GM19455 (cell line): ENCODE measurements around the gene FOXA3.

ENCODE experiments used
- ATAC-seq: cut with Tn5 transposase; IDR thresholded peaks from one replicate; pipeline ENCODE4 v1.9.1; 2021; ENCODE audit not compliant: unreplicated experiment

Gene FOXA3

GRCh38 chr19:45863840-45864628 lies at the start of gene FOXA3:
TSS of gene FOXA3 (plus strand) at chr19:45864326. CDS start at chr19:45864457, 131 bp downstream.
- no peak for ATAC-seq

DNA sequence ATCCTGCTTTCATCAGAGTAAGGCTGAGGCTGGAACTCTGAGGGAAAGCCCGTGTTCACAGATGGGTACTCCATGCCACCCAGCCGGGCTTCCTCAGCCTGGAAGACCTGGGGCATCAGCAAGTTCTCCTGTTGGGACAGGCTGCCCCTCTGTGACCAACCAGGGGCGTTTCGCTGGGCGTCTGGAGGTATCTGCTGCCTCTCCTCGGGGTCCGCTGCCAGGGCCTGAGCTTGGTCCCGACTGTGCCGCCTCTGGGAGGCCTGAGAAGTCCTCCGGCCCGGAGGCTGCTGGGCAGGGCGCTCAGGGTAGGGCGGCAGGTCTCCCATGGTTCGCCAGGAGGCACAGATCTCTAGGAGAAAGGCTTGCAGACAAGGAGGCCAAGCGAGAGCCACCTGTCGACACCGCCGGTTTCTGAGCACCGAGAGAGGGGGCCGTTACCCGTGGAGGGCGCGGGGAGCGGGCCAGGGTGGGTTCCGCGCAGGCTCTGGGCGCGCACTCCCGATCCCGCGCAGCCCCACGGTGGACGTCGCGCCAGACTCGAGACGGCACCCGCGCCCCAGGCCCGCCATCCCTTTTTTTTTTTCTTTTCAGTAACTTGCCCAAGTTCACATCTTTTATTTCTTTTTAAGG lies 49.2 kb upstream of the FOXA3 start, which contains the start of gene RSPH6A:
Gene RSPH6A (minus strand): TSS at position 458 of the 630 bp plus-strand sequence. CDS start 132 bp downstream, at position 326.
- no peak for ATAC-seq

DNA sequence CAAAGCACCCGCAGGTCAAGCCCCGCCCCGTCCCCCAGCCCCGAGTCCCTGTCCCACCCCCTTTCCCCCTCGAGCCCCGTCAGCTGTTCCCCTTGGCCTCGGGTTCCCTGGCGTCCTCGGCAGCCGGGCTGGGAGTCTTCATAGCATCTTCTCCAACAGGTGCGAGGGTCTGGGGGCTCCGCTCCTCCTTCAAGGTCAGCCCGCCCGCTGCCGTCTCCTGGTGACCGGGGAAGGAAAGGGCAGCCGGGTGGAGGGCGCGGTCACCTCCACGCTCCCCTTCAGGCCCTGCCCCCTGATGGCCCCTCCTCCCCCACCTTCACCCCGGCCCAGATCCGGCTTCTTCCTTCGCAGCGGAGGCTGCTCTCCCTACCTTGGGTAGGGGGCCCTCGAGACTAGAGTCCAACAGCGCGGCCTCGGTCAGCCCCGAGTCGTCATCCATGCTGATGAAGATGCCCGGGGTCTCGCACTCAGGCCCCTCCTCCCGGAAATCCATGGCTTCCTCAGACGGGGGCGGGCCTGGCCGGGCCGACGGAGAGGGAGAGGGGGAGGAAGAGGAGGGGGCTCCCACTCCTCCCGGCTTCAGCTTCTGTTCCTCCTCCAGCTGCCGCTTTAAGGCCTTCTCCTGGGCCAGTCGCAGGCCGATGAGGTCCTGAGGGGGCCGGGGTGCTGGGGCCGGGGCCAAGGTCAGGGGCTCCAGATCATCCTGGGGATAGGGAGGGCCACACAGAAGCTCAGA lies 48.5 kb upstream of the FOXA3 start:
- no peak for ATAC-seq

DNA sequence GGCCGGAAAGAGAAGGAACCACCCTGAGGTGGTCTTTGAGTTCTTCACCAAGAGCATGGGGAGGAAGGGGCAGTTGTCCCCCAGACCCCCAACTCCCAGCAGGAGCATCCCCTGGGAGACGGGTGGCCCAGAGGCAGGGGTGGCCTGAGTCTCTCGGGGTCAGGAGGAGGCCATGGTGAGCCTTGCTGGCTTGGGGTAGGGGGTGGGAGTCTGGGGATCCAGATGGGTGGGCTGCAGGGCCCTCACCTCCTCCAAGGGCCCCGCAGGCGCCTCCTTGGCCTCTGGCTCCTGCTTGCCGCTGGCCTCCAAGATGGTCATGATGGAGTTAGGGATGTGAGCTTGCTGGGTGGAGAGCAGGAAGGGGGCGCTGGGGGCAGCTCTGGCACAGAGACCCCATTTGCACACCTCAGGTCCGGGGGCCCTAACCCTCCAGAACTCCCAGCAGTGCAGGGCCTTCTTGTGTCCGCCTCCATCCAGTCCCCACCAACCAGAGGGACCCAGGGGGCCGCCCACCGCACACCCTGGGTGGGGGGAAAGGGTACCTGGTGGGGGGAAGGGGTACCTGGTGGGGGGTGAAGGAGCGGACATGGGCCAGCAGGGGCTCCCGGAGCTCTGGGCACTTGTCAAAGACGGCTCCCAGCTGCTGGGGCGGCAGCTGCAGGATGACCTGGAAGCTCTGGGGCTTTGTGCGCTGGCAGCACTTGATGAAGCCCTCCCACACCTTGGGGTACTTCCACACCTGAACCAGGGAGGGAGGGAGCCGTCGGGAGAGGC lies 47.7 kb upstream of the FOXA3 start:
- no peak for ATAC-seq

- ATAC-seq, result peak; percentile 78
These were observed 47.0 kb upstream of the FOXA3 start for GRCh38 chr19:45817010-45817724.

DNA sequence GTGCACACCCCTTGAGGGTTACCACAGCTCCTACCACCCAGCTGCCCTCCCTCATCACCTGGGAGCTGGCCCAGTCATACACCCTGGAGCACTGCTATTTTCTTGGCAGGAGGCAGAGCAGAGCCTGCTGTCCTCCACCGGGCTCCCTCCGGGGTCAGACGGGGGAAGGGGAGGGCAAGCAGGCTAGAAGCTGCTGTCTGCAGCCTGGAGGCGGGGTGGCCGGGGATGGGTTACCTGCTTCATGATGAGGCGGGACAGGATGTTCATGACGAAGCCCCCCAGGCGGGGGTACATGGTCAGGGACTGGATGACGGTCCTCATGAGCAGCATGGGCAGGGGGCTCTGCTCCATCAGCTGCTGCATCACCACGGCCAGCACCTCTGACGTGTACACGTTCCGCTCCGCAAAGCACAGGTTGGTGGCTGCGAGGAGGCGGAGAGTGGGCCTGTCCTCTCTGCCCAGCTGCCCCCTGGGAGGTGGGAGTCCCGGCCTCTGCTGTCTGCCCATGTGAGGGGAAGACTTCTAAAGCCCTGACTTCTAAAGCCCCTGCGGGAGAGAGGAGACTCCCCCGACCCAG lies 46.3 kb upstream of the FOXA3 start:
- no peak for ATAC-seq

DNA sequence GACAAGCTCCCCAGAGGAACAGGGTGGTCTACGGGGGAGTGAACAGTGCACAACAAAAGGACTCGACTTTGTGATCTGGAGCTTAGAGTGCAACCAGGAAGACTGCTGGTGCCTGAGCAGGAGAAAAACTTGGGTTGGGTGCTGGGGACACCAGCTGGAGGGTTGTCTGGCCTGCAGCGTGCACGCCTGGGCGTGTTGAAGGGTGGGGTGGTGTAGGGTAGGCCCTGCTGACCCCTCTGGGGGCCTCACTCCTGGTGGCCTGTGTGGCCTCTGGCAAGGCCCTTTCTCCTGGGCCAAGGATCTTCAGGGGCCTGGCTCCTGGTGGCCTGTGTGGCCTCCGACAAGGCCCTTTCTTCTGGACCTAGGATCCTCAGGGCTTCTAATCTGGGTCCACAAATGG lies 44.4 kb upstream of the FOXA3 start:
- ATAC-seq, result no peak

DNA sequence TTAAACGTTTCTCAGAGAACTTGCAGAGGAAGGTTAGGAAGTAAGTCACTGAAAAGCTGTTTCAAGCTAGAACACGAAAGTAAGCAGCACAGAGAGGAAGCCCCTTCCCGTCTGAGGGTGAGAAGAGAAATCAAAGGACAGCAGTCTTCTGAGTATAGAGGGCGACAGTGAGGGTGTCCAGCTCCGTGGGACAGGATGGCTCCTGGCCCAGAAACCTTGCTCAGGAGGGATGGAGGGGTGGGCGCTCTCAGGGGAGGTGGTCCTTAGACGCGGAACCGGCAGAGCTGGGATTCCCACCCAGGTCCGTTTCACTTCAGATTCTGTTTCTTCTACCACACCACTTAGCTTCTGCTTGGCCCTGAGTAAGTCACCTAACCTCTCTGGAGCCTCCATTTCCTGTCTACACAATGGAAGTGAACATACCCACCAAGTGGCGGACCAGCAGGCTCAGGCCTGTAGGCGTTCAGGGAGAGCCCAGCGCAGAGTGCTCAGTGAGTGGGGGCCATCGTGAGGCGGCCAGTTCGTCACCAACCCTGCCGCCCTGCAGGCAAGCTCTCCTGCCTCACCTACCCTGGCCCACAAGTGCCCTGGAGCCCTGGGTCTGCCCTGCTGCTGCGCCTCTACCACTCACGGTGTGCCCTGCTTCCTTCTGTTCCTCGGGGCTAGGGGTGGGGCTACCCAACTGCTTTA lies 43.6 kb upstream of the FOXA3 start:
- no peak for ATAC-seq

- ATAC-seq, result no peak
These were observed 43.0 kb upstream of the FOXA3 start for GRCh38 chr19:45821103-45821521.

DNA sequence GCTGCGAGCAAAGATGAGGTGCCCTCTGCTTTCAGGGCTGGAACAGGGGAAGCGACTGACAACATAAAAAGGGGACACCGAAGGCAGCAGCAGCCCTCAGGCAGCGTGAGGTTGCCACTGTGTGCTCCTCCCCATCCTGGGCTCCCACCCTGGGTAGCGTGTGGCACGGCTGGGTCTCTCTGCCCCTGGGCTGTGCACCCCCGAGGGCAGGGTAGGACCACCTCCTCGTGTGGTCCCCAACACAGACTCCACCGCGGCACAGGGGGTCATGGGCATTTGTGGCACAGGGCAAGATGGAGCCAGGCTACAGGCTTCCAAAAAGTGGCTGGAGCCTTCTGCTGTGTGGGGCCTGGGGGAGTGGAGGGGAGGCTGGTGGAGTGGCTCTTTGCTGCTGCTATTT lies 42.6 kb upstream of the FOXA3 start:
- no peak for ATAC-seq

DNA sequence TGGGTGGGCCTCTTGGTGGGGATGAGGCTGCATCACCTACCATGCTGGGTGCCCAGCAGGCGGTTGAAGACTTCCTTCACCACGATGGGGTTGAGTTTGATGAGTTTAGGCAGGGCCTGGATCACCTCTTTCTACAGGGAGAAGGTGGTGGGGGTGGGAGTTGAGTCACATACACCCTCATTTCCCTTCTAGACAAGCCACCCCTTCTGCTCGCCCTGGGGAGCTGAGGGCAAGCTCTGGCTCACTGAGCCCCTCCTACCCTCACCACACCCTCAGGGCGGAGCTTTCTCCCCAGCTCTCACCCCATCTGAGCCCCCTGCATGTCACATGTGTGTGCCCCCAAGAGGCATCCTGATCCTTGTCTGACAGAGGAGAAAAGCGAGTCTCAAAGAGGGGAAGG lies 41.4 kb upstream of the FOXA3 start:
- ATAC-seq, result no peak

- ATAC-seq, result no peak
These were observed 40.9 kb upstream of the FOXA3 start for GRCh38 chr19:45823182-45823581.

DNA sequence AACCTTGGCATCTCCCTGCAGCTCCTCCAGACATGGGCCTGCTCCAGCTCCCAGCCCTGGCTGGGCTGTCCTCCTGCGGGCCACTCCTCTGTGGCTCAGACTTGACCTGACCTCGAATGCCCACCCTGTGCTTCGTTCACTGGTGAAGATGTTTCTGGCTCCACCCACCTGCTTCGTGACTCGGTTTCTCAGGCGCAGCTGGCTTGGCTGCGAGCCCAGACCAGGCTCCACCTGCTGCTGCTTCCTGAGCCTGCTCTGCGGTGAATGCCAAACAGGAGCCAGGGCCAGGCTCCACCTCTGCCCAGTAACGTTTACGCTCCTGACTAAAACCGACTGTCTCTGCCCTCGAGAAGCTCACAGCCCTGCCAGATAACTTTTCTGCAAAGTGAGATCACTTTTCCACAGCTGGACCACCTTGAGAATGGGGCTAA lies 40.1 kb upstream of the FOXA3 start:
- no peak for ATAC-seq

- no peak for ATAC-seq
These were observed 39.4 kb upstream of the FOXA3 start for GRCh38 chr19:45824531-45825262.

DNA sequence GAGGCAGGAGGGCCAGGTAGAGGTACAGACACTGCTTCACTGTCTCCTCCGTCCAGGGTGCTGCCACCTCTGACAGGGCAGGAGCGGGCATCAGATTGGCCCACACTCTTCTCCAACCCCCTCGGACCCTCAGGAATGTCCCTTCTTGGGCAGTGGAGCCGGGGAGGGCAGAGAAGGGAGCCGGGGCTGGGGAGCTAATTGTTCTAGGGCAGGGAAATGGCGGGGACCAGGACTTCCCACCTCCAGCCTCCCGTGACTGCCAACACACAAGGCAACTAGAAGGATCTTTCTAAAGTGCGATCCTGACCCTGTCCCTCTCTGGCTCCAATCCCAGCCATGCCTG lies 38.9 kb upstream of the FOXA3 start:
- ATAC-seq, result no peak

DNA sequence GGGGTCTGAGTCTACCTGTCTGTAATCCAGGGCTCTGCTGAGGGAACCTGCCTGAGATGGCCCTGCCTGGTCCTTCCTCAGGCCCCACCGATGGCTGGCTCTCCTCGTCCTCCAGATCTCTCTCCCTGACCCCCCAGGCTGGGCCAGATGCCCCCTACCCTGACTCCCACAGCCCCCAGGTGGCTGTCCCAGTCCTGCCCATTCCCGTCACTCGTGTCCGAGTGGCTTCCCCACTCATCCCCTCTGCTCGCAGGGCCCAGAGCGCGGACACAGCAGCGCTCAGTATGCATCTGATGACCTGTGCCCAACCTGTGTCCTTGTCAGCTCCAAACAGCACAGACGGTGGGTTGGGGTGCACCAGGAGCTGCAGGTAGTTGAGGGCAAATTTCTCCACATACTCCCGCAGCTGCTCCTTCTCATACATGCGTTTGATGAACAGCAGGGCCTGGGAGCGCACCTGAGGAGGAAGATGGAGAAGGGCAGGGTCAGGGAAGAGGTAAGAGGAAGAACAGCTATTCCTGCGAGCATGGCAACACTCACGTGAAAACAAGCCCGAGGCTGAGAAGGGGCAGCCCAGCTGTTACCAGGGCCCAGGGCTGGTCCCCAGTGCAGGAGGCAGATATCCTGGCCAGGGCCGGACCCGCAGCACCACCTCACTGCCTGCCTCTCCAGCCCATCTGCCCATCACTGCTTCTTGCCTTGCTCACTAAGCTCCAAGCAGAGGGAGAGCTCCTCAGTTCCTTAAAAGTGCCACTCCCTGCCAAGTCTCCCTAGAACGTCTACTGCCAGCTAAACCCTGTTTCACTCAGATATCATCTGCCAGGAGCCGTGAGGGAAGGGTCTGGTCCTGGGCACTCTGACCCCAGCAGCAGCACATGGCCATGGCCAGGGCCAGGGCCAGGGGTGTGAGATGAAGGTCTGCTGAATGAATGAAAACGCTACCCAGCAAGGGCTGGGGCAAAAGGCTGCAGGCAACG lies 37.9 kb upstream of the FOXA3 start:
- no peak for ATAC-seq

DNA sequence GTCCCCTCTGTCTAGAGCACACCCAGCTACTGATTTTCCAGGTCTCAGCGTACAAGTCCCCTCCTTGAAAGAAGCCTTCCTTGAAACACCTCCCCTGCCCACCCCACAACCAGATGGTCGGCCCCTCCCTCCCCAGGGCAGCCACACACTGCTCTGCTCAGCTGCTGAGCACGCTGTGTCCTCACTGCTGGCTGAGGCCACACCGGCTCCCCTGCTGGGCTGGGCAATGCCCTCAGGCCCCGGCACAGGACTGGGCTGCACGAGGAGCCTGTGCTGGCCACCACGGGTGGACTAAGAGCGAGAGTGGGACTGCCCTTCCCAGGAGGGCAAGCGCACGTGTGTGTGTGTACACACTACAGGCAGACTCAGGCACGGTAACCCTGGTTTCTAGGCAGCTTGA lies 37.2 kb upstream of the FOXA3 start:
- ATAC-seq, result no peak
